Measurements from ENCODE around the gene ST6GALNAC1.
A peak's percentile ranks its signal among the peaks of the same experiment; 100 is the strongest.

Gene ST6GALNAC1, protein sequence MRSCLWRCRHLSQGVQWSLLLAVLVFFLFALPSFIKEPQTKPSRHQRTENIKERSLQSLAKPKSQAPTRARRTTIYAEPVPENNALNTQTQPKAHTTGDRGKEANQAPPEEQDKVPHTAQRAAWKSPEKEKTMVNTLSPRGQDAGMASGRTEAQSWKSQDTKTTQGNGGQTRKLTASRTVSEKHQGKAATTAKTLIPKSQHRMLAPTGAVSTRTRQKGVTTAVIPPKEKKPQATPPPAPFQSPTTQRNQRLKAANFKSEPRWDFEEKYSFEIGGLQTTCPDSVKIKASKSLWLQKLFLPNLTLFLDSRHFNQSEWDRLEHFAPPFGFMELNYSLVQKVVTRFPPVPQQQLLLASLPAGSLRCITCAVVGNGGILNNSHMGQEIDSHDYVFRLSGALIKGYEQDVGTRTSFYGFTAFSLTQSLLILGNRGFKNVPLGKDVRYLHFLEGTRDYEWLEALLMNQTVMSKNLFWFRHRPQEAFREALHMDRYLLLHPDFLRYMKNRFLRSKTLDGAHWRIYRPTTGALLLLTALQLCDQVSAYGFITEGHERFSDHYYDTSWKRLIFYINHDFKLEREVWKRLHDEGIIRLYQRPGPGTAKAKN

DNA sequence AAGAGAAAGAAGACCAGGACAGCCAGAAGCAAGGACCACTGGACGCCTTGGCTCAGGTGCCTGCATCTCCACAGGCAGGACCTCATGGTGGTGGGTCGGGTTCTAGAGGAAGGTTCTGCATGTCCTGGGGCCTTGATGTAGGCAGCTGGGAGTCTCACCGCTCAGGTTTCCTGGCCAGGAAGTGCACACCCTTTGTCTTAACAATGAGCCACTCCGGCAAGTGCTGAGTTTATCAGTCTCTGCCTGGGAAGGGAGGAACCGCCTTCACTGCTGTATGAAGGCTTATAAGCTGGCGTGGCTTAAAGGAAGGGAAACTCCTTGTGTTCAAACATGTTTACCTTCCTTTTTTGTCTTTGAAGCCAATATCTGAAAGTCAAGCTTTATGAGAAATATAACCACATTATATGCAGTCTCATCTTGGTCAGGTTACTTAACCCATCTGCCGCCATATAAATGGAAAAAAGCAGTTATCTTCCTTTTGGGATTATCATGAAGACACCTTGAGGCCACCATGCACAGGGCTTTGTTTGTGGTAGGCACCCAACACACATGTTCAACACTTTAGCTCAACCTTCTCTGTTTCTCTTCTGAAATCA lies at the start of gene ST6GALNAC1:
ST6GALNAC1 (minus strand) TSS at position 205 of the 596 bp plus-strand sequence; CDS start at position 86, 119 bp downstream.
- peak; percentile 2 for DNase-seq (ENCODE audit: low read depth)

DNA sequence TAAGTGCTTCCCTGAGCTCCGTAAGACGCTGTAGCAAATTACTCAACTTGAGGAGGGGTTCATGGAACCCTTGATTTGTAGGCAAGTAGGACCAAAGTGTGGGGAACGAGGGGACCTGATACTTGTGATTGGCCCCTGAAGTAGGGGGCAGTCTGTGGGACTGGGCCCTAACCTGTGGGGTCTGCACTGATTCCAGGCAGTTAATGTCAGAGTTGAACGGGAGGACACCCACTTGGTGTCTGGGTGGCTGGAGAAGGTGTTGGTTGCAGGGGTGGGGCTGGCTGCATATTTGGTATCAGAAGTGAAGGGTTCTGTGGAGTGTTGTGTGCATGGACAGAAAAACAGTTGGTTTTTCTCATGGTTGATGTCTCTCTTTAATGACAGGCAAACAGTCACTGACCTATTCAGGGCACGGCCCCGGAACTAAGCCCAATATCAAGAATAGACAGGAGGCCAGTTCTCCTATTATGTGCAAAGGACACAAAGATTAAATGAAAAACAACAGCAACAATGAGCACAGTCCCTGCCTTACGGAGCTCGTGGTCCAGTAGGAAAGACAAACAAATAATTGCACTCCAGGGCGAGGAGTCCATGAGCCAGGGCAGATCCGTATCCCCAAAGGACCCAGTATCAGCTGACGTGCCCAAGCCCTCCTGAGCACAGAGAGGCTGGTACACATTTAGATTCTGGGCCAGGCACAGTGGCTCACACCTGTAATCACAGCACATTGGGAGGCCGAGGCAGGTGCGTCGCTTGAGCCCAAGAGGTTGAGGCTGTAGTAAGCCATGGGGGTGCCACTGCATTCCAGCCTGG lies 48.0 kb upstream of the ST6GALNAC1 start:
- DNase-seq (ENCODE audit: low read depth): no peak

DNA sequence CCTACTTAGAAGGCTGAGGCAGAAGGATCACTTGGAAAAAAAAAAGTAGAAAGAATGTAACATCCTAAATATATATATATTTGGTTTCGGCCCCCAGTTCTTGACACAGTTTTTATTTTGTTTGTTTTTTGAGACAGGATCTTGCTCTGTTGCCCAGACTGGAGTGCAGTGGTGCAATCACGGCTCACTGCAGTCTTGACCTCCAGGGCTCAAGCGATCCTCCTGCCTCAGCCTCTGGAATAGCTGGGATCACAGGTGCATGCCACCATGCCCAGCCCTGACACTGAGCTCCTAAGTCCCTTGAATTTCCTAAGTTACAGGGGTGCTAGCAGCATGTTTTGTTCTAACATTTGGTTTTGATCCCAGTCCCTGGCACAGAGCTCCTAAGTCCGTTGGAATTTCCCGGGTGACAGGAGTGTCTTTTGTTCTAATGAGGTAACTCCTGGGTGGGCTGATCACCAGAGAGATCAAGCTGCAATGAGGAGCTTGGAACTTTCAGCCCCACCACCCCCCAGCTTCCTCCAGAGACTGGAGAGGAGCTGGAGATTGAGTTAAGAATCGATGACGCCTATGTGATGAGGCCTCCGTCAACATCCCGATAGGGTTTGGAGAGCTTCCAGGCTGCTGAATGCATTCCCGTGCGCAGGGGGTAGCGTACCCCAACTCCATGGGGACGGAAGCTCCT lies 47.2 kb upstream of the ST6GALNAC1 start:
- no peak for DNase-seq (ENCODE audit: low read depth)

DNA sequence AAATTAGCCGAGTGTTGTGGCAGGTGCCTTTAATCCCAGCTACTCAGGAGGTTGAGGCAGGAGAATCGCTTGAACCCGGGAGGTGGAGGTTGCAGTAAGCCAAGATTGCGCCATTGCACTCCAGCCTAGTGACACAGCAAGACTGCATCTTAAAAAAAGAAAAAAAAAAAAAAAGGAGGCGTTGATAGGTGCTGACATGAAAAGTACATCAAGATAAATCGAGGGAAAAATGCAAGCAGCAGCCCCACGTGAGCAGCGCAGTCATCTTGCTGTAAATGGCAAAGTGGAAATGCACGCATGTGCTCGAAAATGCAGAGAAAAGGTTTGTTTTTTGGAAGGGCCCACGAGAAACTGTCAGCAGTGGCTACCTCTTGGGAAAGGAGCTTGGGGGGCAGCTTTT lies 46.3 kb upstream of the ST6GALNAC1 start:
- DNase-seq (ENCODE audit: low read depth): peak; percentile 93

DNA sequence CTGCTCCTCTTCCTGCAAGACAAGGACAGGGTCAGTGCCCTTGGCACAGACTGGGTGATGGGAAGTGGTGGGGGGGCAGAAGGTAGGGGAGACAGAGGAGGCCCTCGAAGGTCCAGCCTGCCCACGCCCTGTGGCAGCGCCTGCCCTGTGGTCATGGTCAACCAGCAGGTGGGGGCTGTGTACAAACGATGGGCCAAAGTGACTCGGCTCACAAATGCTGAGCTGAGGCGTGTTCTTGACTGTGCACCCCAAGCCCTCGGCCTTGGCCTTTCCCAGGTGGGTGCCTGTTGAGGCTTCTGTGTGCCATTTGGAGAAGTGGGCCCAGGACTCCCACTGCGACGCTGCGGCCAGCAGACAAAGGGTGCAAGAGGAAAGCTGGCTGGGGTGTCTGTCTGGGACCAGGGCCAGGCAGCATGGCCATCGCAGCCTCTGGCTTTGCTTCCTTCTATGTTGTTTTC lies 44.6 kb upstream of the ST6GALNAC1 start:
- DNase-seq (ENCODE audit: low read depth): no peak

DNA sequence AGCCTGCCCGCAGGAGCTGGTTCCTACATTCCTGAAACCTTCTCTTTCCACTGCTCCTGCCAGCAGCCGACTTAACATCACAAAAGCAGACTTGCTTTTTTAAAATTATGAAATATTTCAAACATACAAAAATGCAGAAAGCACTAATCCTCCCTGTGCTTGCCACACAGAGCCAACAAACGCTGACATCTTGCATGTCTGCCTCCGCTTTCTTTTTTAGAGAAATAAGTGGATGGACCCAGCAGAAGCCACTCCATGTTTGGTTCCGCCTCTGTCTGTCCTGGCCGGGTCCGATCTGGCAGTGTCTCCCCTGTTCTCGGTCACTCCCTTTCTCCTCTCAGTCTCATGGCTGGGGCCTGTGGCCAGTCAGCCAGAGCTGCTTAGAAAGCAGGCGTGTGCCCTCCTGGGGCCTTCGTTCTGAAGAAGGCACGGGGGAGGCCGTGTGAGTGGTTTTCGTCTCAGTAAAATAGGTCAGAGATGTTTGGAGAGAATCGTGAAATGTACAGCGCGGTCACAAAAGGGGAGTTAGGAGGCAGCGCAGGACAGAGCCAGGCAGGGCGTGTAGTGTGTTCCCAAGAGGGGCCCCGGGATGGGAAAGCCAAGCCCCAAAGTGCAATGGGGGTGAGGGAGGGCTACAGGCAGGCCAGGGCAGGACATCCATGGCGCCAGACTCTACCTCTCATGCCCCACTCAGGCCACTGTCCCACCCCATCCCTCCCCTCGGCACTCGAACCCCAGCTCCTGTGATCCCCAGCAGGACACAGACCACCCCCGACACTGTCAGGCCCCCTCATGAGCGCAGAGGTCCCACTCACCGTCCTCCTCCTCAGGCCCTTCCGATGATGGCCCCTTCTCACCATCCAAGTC lies 44.0 kb upstream of the ST6GALNAC1 start:
- peak; percentile 74 for DNase-seq (ENCODE audit: low read depth)

DNA sequence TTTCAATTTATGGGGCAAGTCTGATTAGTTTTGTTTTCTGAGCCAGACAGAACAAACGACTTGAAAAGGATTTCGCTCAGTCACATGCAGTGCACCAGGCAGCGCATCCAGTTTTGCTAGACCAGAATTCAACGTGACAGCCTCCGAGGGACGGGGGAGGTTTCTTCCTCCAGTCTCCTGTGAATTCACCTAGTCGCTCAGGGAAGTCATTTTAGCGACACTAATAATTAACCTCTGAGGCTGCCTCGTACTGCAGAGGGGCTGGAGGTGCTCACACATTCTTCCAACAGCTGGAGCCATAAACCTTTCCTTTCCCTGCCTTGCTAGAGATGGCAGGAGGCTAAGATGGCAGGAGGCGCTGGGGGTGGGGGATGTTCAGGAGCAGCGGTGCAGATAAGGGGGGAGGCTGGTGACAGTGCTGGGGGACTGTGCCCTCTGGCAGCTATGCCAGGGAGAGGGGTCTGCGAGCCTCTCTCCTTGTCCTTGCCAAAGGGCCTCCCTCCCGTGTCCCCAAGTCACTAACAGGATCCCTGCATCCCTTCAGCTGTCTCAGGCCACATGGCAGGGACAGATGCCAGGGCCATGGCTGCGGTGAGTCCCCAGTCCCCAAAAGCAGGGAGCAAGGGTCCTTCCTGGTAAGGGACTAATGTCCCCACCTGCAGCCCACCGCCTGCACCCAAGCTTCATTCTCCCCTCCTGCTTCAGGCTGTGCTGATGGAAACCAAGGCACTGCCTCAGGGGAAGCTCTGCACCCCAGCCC lies 43.2 kb upstream of the ST6GALNAC1 start:
- no peak for DNase-seq (ENCODE audit: low read depth)

DNA sequence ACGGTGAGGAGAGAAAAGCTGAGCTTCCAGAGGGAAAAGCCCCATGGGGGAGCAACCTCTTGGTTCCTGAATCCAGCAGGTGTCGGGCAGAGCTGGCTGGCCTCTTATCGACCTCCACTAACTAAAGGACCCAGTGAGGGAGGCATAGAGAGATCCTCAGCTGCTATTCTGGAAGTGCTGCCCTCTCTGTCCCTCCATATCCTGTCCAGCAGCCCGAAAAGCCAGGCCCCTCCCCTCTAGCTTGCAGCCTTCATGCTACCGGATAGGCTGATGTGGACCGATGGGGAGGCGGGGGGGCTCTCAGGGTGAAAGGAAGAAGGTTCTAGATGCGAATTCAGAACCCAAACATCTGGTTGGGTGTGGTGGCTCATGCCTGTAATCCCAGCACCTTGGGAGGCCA lies 42.3 kb upstream of the ST6GALNAC1 start:
- DNase-seq (ENCODE audit: low read depth): no peak

DNA sequence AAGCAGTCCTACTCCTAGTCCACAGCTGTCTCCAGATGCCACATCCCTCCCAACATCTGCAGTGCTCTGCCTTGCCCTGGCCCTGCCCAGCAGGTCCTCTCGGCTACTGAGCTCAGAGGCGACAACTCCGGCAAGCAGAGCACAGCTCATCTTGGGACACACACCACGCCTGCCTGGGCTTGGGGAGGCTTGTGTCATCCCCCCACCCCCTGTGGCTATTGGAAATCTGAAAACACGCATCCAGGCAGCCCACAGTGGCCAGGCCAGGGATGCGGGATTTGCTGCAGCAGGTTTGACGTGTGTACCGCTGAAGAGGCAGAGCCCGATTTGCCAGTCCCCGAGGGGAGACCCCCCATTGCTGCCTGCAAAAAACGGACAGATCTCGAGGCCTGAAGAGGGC lies 41.8 kb upstream of the ST6GALNAC1 start:
- no peak for DNase-seq (ENCODE audit: low read depth)

DNA sequence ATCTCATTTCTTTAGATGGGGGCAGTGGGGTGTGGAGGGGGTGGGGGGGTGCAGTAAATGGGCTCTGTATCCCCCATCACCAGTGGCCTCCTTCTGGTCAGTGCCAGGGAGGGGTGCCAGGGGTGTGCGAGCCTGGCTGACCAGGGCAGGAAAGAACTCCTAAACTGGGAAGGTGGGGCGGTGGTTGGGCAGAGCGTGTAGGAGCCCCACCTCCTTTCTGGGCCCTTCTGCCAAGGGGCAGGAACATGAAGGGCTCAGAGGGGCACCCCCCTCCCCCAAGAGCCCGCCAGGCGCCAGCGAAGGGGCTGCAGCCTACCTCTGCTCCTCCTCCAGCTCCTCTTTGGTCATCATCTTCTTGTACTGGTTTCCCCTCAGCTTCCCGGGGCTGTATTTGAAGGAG lies 41.2 kb upstream of the ST6GALNAC1 start:
- DNase-seq (ENCODE audit: low read depth): no peak

DNA sequence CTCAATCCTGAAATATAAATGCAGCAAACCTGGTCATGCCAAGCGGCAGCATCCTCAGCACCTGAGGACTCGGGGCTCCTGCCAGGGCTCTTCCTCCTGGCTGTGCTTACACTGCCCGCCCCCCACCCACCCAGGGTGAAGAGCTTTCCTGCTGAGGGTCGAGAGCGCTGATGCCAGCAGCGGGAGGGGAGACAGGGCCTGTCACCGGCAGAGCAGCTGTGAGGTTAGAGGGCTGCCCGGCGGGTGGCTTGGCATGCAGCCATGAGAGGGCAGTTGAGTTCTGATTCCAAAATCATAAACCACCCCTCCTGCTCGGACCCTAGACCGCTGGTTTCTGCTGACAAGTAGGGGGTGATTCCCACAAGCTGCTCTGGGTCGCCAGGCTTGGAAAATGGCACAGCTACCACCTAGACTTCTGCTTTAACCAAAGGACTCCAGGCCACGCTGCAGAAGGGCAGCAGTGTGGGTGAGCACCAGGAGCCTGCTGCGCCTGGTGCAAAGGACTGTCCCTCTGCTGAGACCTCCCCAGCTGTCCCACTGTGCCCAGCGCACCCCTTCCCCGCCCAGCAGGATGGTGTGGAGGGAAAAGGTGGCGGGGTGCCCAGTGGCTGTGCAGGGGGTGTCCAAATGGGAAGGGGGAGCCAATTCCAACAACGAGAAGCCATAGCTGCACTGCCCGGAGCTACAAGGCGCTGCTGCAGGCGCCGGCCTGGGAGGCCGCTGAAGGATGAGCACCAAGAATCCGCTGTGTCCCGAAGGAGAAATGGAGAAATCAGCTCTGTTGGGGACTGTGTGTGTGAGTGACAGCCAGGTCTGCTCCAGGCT lies 40.6 kb upstream of the ST6GALNAC1 start:
- no peak for DNase-seq (ENCODE audit: low read depth)

DNA sequence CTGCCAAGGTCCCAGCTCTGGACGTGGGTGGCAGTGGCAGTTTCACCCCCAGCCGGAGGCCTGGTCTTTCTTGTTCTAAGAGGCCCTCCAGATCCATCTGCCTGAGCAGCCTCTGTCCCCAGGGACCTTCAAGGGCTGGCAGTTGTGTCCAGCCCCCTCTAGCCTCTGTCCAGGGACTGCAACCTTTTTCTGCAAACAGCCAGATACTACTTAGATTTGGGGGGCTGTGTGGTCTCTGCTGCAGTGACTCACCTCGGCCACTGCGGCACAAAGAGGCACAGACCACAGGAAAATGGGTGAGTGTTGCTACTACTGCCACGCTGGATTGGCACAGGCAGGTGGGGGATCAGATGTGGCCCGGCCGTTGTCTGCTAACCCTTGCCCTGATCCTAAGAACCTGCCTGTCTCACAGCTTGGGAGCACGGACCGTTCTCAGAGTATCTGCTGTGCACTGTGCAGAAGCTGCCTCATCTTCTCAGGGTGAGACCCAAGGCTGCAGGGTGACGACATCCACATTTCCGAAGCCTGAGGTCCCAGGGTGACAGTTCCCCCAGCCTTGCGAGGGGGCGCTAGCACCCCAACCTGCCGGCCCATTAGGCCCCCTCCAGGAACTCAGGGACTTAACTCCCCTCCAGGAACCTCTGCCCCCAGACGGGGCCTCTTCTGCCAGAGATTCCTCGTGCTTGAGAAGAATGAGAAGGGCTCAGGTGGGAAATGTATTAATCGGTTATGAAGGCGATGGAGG lies 39.6 kb upstream of the ST6GALNAC1 start:
- DNase-seq (ENCODE audit: low read depth): no peak

DNA sequence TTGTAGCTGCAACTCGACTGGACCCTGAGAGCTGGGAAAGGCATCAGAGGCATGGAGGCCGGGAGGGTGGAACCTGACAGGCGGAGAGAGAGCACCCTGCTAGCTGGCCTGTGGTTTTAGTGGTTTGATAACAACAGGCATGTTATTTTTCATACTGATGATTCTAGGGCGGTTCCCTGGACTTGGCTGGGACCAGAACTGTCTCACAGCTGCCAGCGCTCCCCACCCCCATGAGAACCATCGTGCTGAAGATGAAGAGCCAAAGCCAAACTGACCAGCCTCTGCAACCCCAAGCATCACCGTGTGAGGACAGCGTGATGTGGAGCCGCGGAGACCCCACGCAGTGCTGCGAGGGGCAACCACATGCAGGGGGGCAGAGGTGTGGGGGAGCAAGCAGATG lies 38.7 kb upstream of the ST6GALNAC1 start:
- peak; percentile 97 for DNase-seq (ENCODE audit: low read depth)

DNA sequence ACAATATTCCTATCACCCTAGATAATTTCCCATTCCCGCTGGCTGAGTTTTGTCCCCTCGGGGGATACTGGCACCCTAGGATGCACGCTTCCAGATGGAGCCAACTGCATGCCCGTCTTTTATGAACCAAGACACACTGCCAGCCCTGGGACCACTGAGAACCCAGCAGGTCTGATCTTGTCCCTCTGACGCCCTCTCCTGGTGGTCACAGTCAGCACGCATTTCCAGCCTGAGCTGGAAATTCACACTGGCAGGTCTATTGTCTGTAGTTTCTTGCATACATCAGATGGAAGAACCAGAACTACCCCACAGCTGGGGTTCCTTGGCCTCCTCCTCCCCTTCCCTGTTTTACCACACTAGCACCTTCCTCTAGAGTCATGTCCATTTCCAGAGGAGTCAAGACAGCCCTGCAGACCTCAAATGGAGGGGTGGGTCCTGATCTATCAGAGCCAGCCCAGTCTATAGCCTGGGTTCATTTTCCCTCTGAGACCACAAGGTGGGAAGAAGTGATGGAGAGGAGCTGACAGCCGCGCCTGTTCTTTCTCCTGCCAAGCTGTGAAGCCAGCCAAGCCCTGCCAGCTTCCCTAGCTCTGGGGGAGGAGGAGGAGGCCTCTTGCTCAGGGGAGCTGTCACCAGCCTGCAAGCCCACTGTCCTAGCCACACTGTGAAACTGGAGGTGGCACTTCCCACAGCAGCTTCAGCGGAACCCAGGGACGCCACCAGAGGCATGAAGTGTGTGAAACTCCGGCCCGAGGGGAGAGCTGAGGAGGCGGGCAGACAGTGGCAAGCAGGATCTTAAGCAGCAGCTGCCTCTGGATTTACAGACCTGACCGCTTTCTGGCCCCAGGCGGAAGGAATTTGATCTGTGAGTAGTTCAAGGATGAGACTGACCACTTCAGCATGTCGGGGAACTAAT lies 37.9 kb upstream of the ST6GALNAC1 start:
- DNase-seq (ENCODE audit: low read depth): peak; percentile 76

DNA sequence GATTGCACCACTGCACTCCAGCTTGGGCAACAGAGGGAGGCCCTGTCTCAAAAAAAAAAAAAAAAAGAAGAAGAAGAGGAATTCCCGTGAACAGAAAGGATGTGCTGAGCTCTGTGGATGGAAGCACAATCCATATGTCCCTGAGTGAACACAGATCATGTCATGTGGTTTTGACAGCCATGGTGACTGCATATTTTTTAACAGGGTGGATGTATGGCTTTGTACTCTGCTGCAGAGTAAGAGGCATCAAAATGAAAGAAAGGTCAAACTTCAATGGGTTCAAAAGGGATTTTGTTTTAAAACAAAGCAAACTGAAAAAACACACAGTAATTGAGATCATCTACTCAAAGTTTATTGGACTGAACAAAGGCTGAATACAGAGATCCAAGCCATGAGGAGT lies 35.7 kb upstream of the ST6GALNAC1 start:
- DNase-seq (ENCODE audit: low read depth): no peak

DNA sequence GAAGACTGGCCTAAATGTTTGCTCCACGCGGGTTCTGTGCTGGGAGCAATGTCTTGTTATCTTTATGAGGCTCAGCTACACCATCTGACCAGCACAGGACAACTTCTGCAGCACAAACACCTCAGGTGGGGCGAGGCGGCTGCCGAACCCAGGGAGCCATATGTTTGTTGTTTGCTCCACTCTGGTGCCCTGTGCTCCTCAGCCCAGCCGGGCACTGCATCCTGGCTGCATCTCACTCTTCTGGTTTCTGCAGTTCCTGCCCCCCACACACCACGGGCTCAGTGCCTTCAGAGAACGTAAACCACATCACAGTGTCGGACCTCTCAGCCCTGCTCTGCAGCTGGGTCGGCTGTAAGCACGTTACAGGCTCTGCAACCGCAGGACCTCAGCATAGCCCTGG lies 34.8 kb upstream of the ST6GALNAC1 start:
- DNase-seq (ENCODE audit: low read depth): no peak

DNA sequence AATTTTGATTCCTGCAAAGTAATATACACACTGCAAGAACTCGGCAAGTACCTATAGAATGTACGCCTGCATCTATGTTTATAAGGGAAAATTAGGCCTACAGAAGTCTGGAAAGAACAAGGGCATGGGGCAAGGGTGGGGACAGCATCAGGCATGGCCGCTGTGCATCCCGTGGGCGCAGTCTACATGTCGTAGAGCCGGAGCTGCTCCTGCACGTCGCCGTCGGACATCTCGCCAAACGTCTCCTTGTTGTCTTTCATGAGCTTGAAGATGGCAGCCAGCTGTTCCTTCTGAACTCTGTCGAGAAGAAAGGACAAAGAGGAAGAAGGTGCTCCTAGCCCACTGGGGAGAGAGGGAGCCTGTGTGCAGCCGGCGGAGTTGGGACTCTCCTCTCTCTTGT lies 33.8 kb upstream of the ST6GALNAC1 start:
- no peak for DNase-seq (ENCODE audit: low read depth)
